Measurements from ENCODE around the gene MPPED1.

DNA sequence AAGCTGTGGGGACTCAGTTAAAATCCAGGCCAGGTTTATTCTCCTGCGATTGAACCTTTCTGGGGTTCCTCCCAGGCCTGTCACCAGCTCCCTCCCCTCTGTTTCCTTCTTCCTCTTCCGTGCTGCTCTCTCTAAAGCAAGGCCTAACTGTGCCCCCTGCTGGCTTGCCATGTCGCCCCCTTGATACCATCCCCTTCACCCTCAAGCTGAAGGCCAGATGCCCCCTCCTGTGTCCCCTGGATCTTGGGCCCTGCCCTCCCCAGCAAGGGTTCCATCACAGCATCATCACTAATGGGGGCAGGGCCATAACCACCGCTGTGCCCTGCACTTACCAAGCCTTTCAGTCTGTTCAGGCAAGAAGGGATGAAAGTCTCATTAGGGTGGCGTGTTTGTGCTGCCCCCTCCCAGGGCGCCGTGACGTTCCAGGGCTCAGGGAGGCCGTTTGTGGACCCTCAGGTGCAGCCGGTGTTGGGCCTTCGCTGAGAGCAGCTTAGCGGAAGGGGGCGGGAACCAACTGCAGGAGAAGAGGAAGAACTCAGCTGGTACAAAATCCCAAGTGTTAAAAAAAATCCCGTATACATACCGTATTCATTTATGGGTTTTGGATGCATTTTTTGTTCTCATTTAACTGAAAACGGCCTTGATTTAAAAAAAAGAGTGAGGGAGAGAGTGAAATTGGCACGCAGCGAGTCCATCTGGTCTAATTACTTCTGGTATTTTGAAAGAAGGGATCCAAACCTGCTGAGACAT is 69.9 kb downstream of the MPPED1 start:
- TF ChIP-seq, protein P1, sequence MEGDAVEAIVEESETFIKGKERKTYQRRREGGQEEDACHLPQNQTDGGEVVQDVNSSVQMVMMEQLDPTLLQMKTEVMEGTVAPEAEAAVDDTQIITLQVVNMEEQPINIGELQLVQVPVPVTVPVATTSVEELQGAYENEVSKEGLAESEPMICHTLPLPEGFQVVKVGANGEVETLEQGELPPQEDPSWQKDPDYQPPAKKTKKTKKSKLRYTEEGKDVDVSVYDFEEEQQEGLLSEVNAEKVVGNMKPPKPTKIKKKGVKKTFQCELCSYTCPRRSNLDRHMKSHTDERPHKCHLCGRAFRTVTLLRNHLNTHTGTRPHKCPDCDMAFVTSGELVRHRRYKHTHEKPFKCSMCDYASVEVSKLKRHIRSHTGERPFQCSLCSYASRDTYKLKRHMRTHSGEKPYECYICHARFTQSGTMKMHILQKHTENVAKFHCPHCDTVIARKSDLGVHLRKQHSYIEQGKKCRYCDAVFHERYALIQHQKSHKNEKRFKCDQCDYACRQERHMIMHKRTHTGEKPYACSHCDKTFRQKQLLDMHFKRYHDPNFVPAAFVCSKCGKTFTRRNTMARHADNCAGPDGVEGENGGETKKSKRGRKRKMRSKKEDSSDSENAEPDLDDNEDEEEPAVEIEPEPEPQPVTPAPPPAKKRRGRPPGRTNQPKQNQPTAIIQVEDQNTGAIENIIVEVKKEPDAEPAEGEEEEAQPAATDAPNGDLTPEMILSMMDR (conservative IDR thresholded peaks at IDR 0.05; ENCODE audit: low read depth, low read length), result peak; percentile 22; the same call in 1 of the 2 replicates
- TF ChIP-seq EZH2 (IDR thresholded peaks at IDR 0.05; ENCODE audit: borderline replicate concordance, low read depth, low read length, poor library complexity, severe bottlenecking), result no peak

All from A673 (cell line).